Activated naive CD4-positive, alpha-beta T cell treated with anti-CD3 and anti-CD28 coated beads for 36 hours (primary cell): ENCODE data around the gene OR51V1. TPM values are rescaled to one million over a fixed set of nuclear protein-coding genes. Genes with fewer than 3 reads are reported as not detected.

Experiments used
- CTCF ChIA-PET: fragments of 350-600 bp; sonication (Branson Sonifier 250); formaldehyde crosslinking; loops from one replicate; lab custom pipeline; 2021; ENCODE audit warnings: antibody characterized with exemption; lab: Charles Lee
- DNase-seq: peaks from one replicate; pipeline ENCODE4 v3.0.0-alpha.2; 2020
- H3K27ac Mint-ChIP-seq: one replicate; pipeline ENCODE4 v1.8.0; 2021; ENCODE audit warnings: mild to moderate bottlenecking, mixed read lengths
- H3K27me3 Mint-ChIP-seq: one replicate; pipeline ENCODE4 v1.8.0; 2021; ENCODE audit warnings: low read depth, mixed read lengths
- H3K36me3 Mint-ChIP-seq: one replicate; pipeline ENCODE4 v1.8.0; 2021; ENCODE audit warnings: low read depth, mixed read lengths
- H3K4me1 Mint-ChIP-seq: one replicate; pipeline ENCODE4 v1.8.0; 2021; ENCODE audit warnings: low read depth, mixed read lengths
- H3K4me3 Mint-ChIP-seq: one replicate; pipeline ENCODE4 v1.8.0; 2021; ENCODE audit warnings: mild to moderate bottlenecking, moderate library complexity, mixed read lengths
- H3K9me3 Mint-ChIP-seq: one replicate; pipeline ENCODE4 v1.8.0; 2021; ENCODE audit warnings: mixed read lengths
- intact Hi-C: fragments of 100-400 bp; cut with micrococcal nuclease; formaldehyde crosslinking; loops from one replicate; pipeline ENCODE4 v1.15.1; 2023
- total RNA-seq, 2 experiments: library from RNA; stranded (reverse); gene quantifications; one replicate each; pipeline ENCODE4 v1.2.3, GENCODE V29; 2021

Gene OR51V1
- total RNA-seq, 2 experiments from 2014 or later, result not detected

DNA sequence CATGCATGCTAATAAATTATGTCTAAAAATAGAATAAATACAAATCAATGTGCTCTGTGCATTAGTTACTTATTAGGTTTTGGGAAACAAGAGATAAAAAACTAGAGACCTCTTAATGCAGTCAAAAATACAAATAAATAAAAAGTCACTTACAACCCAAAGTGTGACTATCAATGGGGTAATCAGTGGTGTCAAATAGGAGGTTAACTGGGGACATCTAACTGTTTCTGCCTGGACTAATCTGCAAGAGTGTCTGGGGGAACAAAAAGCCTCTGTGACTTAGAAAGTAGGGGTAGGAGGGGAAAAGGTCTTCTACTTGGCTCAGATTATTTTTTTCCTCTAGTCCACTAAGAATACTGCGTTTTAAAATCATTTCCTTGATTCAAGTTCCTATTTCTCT lies 27.2 kb upstream of the OR51V1 start:
- H3K4me3 Mint-ChIP-seq, result no peak overlapping the region
- H3K4me1 Mint-ChIP-seq, result no peaks in the 10 kb centered on the region
- no peaks in the 10 kb centered on the region for H3K9me3 Mint-ChIP-seq
- no peaks in the 10 kb centered on the region for H3K36me3 Mint-ChIP-seq
- CTCF ChIA-PET, result no interaction called here
- H3K27me3 Mint-ChIP-seq, result no peaks in the 10 kb centered on the region
- DNase-seq, result no peak
- no peak overlapping the region for H3K27ac Mint-ChIP-seq
- intact Hi-C loops, result no loop called here

DNA sequence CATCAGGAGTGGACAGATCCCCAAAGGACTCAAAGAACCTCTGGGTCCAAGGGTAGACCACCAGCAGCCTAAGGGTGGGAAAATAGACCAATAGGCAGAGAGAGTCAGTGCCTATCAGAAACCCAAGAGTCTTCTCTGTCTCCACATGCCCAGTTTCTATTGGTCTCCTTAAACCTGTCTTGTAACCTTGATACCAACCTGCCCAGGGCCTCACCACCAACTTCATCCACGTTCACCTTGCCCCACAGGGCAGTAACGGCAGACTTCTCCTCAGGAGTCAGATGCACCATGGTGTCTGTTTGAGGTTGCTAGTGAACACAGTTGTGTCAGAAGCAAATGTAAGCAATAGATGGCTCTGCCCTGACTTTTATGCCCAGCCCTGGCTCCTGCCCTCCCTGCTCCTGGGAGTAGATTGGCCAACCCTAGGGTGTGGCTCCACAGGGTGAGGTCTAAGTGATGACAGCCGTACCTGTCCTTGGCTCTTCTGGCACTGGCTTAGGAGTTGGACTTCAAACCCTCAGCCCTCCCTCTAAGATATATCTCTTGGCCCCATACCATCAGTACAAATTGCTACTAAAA lies 26.3 kb upstream of the OR51V1 start, which contains the start of gene HBB:
HBB (minus strand) TSS at position 340 of the 579 bp plus-strand sequence; CDS start at position 290, 50 bp downstream.
- no peak for DNase-seq
- Mint-ChIP-seq H3K36me3 (no peaks in the 10 kb centered on the region), H3K9me3 (no peaks in the 10 kb centered on the region), H3K27me3 (no peaks in the 10 kb centered on the region), H3K4me3 (no peak within 1 kb of the TSS), H3K4me1 (no peaks in the 10 kb centered on the region), H3K27ac (no peak within 1 kb of the TSS)
- CTCF ChIA-PET, result no interaction called here
- intact Hi-C loops, result no loop called here

DNA sequence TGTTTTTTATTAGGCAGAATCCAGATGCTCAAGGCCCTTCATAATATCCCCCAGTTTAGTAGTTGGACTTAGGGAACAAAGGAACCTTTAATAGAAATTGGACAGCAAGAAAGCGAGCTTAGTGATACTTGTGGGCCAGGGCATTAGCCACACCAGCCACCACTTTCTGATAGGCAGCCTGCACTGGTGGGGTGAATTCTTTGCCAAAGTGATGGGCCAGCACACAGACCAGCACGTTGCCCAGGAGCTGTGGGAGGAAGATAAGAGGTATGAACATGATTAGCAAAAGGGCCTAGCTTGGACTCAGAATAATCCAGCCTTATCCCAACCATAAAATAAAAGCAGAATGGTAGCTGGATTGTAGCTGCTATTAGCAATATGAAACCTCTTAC lies 25.0 kb upstream of the OR51V1 start:
- CTCF ChIA-PET, result no interaction called here
- Mint-ChIP-seq H3K36me3 (no peaks in the 10 kb centered on the region), H3K27ac (no peak overlapping the region), H3K9me3 (no peaks in the 10 kb centered on the region), H3K27me3 (no peaks in the 10 kb centered on the region), H3K4me3 (no peak overlapping the region), H3K4me1 (no peaks in the 10 kb centered on the region)
- intact Hi-C loops, result no loop called here
- no peak for DNase-seq

GRCh38 chr11:5224538-5225479 lies 24.3 kb upstream of the OR51V1 start:
- H3K27me3 Mint-ChIP-seq, result no peaks in the 10 kb centered on the region
- intact Hi-C loops, result no loop called here
- H3K9me3 Mint-ChIP-seq, result no peaks in the 10 kb centered on the region
- DNase-seq, result no peak
- H3K4me1 Mint-ChIP-seq, result no peaks in the 10 kb centered on the region
- CTCF ChIA-PET, result no interaction called here
- H3K27ac Mint-ChIP-seq, result no peak overlapping the region
- H3K4me3 Mint-ChIP-seq, result no peak overlapping the region
- no peaks in the 10 kb centered on the region for H3K36me3 Mint-ChIP-seq

GRCh38 chr11:5223686-5224085 lies 23.2 kb upstream of the OR51V1 start:
- no peaks in the 10 kb centered on the region for H3K4me1 Mint-ChIP-seq
- H3K9me3 Mint-ChIP-seq, result no peaks in the 10 kb centered on the region
- intact Hi-C loops, result no loop called here
- no peaks in the 10 kb centered on the region for H3K36me3 Mint-ChIP-seq
- no peak for DNase-seq
- H3K27ac Mint-ChIP-seq, result no peak overlapping the region
- no peaks in the 10 kb centered on the region for H3K27me3 Mint-ChIP-seq
- H3K4me3 Mint-ChIP-seq, result no peak overlapping the region
- CTCF ChIA-PET, result no interaction called here

DNA sequence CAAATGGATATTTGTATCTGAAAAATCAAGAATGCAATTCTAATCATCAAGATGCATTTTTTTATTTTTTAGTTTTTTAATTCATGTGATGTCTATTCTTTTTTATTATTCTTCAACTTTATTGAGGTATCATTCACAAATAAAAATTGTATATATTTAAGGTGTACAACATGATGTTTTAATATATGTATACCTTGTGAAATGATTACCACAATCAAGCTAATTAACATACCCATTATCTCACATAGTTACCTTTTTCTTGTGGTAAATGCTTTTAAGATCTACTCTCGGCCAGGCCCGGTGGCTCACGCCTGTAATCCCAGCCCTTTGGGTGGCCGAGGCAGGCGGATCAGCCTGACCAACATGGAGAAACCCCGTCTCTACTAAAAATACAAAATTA lies 22.7 kb upstream of the OR51V1 start:
- CTCF ChIA-PET, result no interaction called here
- H3K27ac Mint-ChIP-seq, result no peak overlapping the region
- no peaks in the 10 kb centered on the region for H3K9me3 Mint-ChIP-seq
- H3K27me3 Mint-ChIP-seq, result no peaks in the 10 kb centered on the region
- no peaks in the 10 kb centered on the region for H3K36me3 Mint-ChIP-seq
- H3K4me1 Mint-ChIP-seq, result no peaks in the 10 kb centered on the region
- H3K4me3 Mint-ChIP-seq, result no peak overlapping the region
- no peak for DNase-seq
- intact Hi-C loops, result no loop called here

DNA sequence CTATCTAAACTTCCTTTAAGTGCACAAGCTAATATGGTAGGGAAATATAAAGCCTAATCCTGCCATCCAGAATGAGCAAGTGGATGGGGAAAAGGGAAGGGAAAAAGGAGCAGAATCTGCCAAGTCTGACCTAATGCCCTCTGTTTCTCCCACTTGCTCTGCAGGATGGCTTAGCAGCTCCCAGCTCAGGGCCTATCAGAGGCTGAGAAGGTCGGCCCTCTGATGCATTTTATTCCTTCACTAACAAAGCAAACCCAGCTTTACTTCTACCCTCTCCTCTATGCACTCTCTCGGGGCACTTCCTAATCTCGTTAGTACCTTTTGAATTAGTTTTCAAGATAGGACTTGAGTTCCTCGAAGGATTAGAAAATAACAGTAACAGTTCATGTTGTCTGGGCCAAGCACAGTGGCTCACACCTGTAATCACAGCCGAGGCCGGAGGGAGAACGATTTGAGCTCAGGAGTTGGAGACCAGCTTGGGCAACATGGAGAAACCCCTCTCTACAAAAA lies 9.9 kb upstream of the OR51V1 start:
- no peaks in the 10 kb centered on the region for H3K9me3 Mint-ChIP-seq
- H3K27ac Mint-ChIP-seq, result no peak overlapping the region
- intact Hi-C loops, result no loop called here
- H3K36me3 Mint-ChIP-seq, result no peaks in the 10 kb centered on the region
- no peaks in the 10 kb centered on the region for H3K27me3 Mint-ChIP-seq
- H3K4me1 Mint-ChIP-seq, result no peaks in the 10 kb centered on the region
- no peak for DNase-seq
- H3K4me3 Mint-ChIP-seq, result no peak overlapping the region
- CTCF ChIA-PET, result no interaction called here

GRCh38 chr11:5204787-5205186 lies 4.3 kb upstream of the OR51V1 start:
- H3K4me1 Mint-ChIP-seq, result no peaks in the 10 kb centered on the region
- no peak overlapping the region for H3K27ac Mint-ChIP-seq
- CTCF ChIA-PET, result no interaction called here
- H3K9me3 Mint-ChIP-seq, result no peaks in the 10 kb centered on the region
- intact Hi-C loops, result no loop called here
- no peak for DNase-seq
- H3K4me3 Mint-ChIP-seq, result no peak overlapping the region
- no peaks in the 10 kb centered on the region for H3K36me3 Mint-ChIP-seq
- no peaks in the 10 kb centered on the region for H3K27me3 Mint-ChIP-seq

- CTCF ChIA-PET, result no interaction called here
- Mint-ChIP-seq H3K27me3 (no peaks in the 10 kb centered on the region), H3K36me3 (no peaks in the 10 kb centered on the region), H3K9me3 (no peaks in the 10 kb centered on the region), H3K27ac (no peak overlapping the region), H3K4me1 (no peaks in the 10 kb centered on the region), H3K4me3 (no peak overlapping the region)
- DNase-seq, result no peak
- intact Hi-C loops, result no loop called here
Observed at GRCh38 chr11:5203366-5203765, 2.9 kb upstream of the OR51V1 start.

- Mint-ChIP-seq H3K36me3 (no peaks in the 10 kb centered on the region), H3K27me3 (peaks cover 2% of the 10 kb centered on the region), H3K4me1 (no peaks in the 10 kb centered on the region), H3K9me3 (no peaks in the 10 kb centered on the region), H3K27ac (no peak overlapping the region), H3K4me3 (no peak overlapping the region)
- CTCF ChIA-PET, result no interaction called here
- no peak for DNase-seq
- intact Hi-C loops, result no loop called here
Observed at GRCh38 chr11:5198285-5198684, 2.2 kb downstream of the OR51V1 start.

GRCh38 chr11:5197536-5197935 lies 2.9 kb downstream of the OR51V1 start:
- no peaks in the 10 kb centered on the region for H3K36me3 Mint-ChIP-seq
- H3K9me3 Mint-ChIP-seq, result peaks cover 2% of the 10 kb centered on the region
- H3K4me1 Mint-ChIP-seq, result no peaks in the 10 kb centered on the region
- no peak overlapping the region for H3K27ac Mint-ChIP-seq
- DNase-seq, result no peak
- peaks cover 2% of the 10 kb centered on the region for H3K27me3 Mint-ChIP-seq
- intact Hi-C loops, result no loop called here
- H3K4me3 Mint-ChIP-seq, result no peak overlapping the region
- CTCF ChIA-PET, result no interaction called here

DNA sequence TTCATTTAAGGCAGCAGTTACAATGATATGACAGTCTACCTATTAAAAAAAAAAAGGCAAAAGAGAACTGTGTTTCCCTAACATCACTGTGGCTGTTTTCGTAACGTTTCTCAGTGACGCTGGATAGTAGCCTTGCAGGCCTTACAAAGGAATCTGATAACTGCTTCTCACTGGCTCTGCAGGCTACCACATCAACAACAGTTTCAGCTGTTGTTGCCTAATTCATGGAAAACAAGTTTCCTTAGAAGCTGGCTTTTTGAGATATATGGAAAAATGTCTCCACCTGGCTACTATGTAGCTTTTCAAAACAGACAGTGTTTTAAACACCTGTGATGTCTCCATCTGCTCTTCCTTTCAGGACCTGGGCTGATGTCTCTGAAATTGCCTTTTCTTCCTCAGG lies 3.8 kb downstream of the OR51V1 start:
- no peak for DNase-seq
- peaks cover 2% of the 10 kb centered on the region for H3K27me3 Mint-ChIP-seq
- no peaks in the 10 kb centered on the region for H3K36me3 Mint-ChIP-seq
- no peak overlapping the region for H3K4me3 Mint-ChIP-seq
- CTCF ChIA-PET, result no interaction called here
- intact Hi-C loops, result no loop called here
- H3K9me3 Mint-ChIP-seq, result peaks cover 3% of the 10 kb centered on the region
- H3K27ac Mint-ChIP-seq, result no peak overlapping the region
- H3K4me1 Mint-ChIP-seq, result no peaks in the 10 kb centered on the region

DNA sequence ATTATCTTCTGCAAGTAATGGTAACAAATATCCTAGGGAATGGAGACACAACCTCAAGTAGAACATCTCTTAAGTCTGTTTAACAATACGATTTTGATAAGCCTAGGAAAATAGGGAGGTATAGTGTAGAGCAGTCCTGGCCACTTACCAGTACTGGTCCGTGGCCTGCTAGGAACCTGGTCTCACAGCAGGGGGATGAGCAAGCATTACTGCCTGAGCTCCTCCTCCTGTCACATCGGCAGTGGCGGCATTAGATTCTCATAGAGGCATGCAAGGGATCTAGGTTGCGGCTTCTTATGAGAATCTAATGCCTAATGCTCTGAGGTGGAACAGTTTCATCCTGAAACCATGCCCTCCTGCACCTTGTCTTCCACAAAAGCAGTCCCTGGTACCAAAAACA lies 4.4 kb downstream of the OR51V1 start:
- Mint-ChIP-seq H3K27ac (no peak overlapping the region), H3K36me3 (no peaks in the 10 kb centered on the region), H3K9me3 (peaks cover 5% of the 10 kb centered on the region), H3K4me3 (no peak overlapping the region), H3K27me3 (peaks cover 2% of the 10 kb centered on the region), H3K4me1 (no peaks in the 10 kb centered on the region)
- intact Hi-C loops, result no loop called here
- CTCF ChIA-PET, result no interaction called here
- DNase-seq, result no peak
